GM12873 (cell line): Measurements from ENCODE around the gene PUS3.

Experiments
- TF ChIP-seq, protein P1 (sequence below): IDR thresholded peaks from 2 replicates; pipeline ENCODE4 v1.5.1; 2012; ENCODE audit warnings: low read depth, mild to moderate bottlenecking, moderate library complexity, low read length, control low read depth; ENCODE audit not compliant: insufficient read depth; ENCODE audit errors: missing control alignments

PUS3 gene

DNA sequence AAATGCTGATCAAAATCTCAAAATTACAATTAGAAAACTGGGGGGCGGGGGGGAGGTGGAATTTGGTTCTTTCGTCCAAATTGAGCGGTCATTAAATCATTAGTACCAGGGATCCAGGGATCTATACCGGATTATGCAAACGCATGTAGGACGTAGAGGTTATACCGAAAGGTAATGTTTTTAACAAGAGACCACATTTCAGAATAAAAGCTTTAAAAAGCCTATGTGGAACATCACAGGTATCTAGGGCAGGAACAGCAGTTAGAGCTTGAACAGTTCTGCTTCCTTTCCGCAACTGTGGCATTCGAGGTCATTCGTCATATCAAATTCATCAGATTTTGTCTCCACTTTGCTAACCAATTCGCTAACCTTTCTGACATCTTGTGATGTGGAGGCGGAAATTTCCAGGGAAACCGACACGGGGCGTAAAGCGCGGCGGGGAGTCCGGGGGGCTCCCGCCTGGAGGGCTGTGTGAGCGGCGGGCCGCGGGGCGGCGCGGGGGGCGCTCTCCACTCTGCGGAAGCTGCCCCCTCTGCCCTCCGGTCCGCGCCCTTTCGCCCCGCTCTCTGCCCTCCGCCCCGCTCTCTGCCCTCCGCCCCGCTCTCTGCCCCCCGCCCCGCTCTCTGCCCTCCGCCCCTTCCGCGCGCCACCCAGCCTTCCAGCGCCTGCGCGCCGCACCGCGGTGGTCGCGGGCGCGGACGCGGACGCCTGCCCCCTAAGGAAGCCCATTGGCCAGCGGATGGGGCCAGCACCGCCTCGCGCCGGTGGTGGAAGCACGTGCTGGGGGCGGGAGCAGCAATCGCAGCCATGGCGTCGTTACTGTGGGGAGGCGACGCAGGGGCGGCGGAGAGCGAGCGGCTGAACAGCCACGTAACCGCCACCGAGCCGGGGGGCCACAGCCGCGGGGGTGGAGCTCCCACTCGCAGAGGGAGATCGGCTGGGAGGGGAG is 979 bp upstream of the PUS3 start, which contains the start of gene DDX25:
Gene DDX25 (plus strand): TSS at position 798 of the 949 bp plus-strand sequence. CDS start 10 bp downstream, at position 808.
- TF ChIP-seq, protein P1, sequence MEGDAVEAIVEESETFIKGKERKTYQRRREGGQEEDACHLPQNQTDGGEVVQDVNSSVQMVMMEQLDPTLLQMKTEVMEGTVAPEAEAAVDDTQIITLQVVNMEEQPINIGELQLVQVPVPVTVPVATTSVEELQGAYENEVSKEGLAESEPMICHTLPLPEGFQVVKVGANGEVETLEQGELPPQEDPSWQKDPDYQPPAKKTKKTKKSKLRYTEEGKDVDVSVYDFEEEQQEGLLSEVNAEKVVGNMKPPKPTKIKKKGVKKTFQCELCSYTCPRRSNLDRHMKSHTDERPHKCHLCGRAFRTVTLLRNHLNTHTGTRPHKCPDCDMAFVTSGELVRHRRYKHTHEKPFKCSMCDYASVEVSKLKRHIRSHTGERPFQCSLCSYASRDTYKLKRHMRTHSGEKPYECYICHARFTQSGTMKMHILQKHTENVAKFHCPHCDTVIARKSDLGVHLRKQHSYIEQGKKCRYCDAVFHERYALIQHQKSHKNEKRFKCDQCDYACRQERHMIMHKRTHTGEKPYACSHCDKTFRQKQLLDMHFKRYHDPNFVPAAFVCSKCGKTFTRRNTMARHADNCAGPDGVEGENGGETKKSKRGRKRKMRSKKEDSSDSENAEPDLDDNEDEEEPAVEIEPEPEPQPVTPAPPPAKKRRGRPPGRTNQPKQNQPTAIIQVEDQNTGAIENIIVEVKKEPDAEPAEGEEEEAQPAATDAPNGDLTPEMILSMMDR = no peak

DNA sequence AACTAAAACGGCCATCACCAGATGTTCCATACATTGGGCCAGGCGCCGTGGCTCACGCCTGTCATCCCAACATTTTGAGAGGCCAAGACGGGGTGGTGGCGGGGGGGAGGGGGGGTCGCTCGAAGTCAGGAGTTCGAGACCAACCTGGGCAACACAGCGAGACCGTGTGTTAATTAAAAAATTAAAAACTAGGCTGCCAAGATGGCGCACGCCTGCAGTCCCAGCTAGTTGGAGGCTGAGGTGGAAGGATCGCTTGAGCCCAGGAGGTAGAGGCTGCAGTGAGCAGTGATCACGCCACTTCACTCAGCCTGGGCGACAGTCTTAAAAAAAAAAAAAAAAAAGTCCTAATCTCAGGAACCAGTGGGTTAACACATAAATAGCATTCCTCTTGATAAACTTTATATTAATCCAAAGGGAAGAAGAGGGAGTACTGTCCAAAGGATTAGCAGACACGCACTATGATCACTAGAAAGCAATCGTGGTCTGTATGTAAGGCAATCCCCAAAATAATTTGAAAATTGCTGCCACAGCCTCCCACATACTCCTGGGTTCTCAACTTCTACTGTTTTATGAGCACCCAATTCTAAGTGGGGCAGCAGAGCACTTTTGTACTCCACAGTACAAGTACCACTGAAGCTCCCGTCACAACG is 604 bp downstream of the PUS3 start:
- TF ChIP-seq, protein P1 = no peak

DNA sequence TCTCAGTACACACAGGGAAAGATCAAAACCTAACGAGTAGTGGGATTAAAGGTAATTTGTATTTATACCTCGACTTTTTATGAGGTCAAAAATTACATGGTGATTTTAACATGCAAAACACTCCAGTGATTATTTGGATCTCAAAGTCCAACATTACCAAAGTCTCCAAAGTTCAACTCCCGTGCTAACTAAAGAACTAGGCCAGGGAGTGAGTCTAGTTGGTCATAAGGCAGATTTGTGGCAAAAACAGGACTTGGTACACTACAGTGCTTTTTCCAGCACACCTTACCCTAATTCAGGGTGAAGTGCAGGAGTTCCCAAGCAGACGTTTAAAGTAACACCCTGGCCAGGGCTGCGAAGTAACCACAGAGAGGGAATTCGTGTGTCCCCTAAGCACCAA is 1.1 kb downstream of the PUS3 start:
- TF ChIP-seq, protein P1 = no peak

DNA sequence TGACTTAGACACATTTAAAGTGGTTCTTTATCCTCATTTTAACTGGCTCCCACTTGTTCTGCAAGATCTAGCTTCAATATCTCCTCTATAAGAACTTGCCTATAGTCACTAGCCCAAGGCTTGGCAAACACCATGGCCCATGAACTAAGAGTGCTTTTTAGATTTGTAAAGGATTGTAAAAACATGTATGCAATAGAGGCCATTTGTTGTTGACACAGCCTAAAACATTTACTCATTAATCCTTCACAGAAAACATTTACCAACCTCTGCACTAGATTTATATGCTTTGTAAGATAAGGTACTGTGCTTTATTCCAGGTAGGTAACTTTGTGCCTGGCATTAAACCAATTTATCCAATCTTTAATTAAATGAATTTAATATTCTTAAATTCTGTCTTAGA is 10.0 kb downstream of the PUS3 start:
- TF ChIP-seq, protein P1 = no peak

DNA sequence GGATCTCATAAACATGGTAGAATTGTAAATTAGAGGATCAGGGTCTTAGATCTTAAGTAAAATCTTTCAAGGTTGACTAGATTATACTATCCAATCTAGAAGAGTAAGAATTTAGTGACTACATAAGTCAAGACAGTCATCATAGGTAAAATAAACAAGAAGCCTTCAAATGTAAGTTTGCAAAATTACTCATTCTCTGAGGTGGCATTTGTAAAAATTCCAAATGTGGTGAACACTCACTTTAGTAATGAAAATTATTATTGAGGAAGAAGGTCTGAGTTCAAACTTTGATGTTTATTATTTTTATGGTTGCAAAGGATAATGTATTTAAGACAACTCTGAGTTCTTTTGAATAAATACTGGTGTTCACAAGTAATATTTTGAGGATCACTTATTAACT is 10.9 kb downstream of the PUS3 start:
- TF ChIP-seq, protein P1 = no peak

DNA sequence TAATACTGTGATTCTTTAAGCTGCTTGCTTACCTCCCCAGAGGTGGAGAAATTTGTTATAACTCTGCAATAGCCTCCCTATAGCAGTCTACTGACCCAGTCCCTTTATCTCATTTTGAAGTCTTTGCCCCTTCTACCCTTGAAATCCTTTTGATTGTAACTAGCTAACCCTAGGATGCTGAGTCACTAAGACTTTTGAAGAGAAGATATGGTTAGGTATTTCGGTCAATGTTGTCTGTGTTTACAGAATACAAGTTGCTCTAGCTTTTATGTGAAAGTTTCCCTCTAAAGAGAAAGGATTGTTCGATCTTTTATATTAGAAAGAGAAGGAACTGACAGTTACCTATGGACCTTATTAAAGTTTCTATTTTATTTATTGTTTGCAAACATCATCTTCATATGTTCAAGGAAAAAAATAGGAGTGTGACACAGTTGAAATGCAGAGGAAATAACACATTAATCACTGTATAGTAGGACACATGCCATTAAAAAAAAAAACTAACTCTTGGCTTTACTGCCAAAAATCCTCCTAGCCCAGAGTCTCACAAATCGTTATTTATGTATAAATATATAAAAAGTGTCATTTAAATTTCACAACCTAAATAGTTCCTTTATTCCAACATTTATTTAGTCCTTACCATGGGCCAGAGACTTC is 12.4 kb downstream of the PUS3 start:
- TF ChIP-seq, protein P1 = no peak
